ENCODE measurements around the gene PLPP7. TPM values are rescaled to one million over a fixed set of nuclear protein-coding genes. Genes with fewer than 3 reads are reported as not detected.

PLPP7 gene
- total RNA-seq, 1 donor from 2014 or later = 34.4 TPM

DNA sequence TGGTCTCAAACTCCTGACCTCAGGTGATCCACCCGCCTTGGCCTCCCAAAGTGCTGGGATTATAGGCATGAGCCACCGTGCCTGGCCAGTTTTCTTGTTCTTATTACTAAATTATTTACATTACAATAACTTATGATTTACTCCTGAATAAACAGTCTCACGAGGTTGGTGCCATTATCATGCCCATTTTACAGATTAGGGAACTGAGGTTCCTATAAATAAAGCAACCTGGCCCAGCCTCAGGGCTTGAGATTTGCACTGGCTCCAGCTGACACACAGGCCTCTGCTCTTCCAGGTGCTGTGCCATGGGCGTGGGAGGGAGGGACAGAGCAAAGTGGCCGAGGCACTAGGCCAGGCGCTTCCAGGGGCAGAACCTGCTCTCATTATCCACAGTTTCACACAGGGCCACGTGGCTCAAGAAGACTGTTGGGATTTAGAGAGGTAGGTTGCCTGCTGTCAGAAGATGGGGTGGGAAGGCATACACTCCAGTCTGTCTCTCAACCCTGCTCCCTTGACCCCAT is 2.3 kb downstream of the PLPP7 start:
- Histone ChIP-seq H3K36me3 (ENCODE audit: control insufficient read depth in 3 of 3, insufficient read depth in 3 of 3, low read length in 3 of 3) (peaks cover 27 to 28% (median 28%) of the 10 kb centered on the region in 3 donors), H3K9me3 (ENCODE audit: control insufficient read depth in 3 of 3, low read length in 3 of 3) (no peaks in the 10 kb centered on the region), H3K4me1 (ENCODE audit: control insufficient read depth in 3 of 3, insufficient read depth in 3 of 3, low read length in 3 of 3) (peaks cover 63 to 83% (median 81%) of the 10 kb centered on the region in 3 donors), H3K27ac (ENCODE audit: low read depth, low read length) (peak overlapping the region; percentile 8), H3K4me3 (ENCODE audit: low read length in 3 of 3) (peak overlapping the region; percentile 60 to 92 (median 79)), H3K9ac (ENCODE audit: low read depth in 1 of 3, low read length in 3 of 3) (peak overlapping the region; percentile 40 to 99 (median 44)), H3K27me3 (ENCODE audit: control insufficient read depth in 3 of 3, insufficient read depth in 3 of 3, low read length in 3 of 3) (no peaks in the 10 kb centered on the region)

DNA sequence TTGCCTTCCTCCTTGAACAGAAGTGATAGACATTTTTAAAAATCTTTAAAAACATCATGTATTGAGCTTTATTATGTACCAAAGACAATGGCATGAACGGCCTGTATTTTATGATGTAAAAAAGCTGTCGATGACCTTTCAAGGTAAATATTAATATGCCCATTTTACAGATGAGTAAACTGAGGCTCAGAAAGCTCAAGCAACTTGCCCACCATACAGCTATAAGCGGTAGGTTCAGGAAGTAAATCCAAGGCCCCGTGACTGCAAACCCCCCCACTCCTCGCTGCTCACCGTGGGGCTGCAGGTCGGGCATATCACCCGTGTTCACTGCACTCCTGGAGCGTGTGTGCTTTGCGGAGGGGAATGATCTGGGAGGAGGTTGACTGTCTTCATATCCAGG is 3.4 kb downstream of the PLPP7 start:
- peak overlapping the region; percentile 4 for H3K27ac ChIP-seq (ENCODE audit: low read depth, low read length)
- H3K36me3 ChIP-seq (ENCODE audit: control insufficient read depth in 3 of 3, insufficient read depth in 3 of 3, low read length in 3 of 3) = peaks cover 27 to 30% (median 28%) of the 10 kb centered on the region in 3 donors
- H3K9ac ChIP-seq (ENCODE audit: low read depth in 1 of 3, low read length in 3 of 3) = peak overlapping the region; percentile 40 to 99 (median 47)
- H3K4me1 ChIP-seq (ENCODE audit: control insufficient read depth in 3 of 3, insufficient read depth in 3 of 3, low read length in 3 of 3) = peaks cover 62 to 82% (median 81%) of the 10 kb centered on the region in 3 donors
- no peaks in the 10 kb centered on the region for H3K9me3 ChIP-seq (ENCODE audit: control insufficient read depth in 3 of 3, low read length in 3 of 3)
- no peaks in the 10 kb centered on the region for H3K27me3 ChIP-seq (ENCODE audit: control insufficient read depth in 3 of 3, insufficient read depth in 3 of 3, low read length in 3 of 3)
- H3K4me3 ChIP-seq (ENCODE audit: low read length in 3 of 3) = peak overlapping the region; percentile 10 to 69 (median 45)

DNA sequence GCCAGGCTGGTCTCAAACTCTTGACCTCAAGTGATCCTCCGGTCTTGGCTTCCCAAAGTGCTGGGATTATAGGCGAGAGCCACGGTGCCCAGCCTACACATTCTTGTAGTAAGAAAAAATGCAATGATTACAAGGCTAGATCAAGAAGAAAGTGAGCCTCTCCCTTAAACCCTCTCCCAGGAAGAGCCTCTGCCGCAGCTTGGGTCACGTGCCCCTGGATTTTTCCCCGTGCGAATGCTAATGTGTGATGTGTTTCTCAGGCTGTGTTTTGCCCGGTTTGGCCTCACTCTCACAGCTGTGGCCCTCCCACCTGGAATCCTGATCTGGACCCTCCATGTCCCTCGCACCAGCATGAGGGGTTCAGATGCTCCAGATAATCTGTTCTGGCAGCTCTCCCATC is 6.9 kb downstream of the PLPP7 start:
- Histone ChIP-seq H3K36me3 (ENCODE audit: control insufficient read depth in 3 of 3, insufficient read depth in 3 of 3, low read length in 3 of 3) (peaks cover 21 to 31% (median 27%) of the 10 kb centered on the region in 3 donors), H3K27ac (ENCODE audit: low read depth, low read length) (peak overlapping the region; percentile 80), H3K27me3 (ENCODE audit: control insufficient read depth in 3 of 3, insufficient read depth in 3 of 3, low read length in 3 of 3) (no peaks in the 10 kb centered on the region), H3K9me3 (ENCODE audit: control insufficient read depth in 3 of 3, low read length in 3 of 3) (no peaks in the 10 kb centered on the region), H3K4me3 (ENCODE audit: low read length in 3 of 3) (peak overlapping the region in 1 of 3 donors; percentile 13), H3K4me1 (ENCODE audit: control insufficient read depth in 3 of 3, insufficient read depth in 3 of 3, low read length in 3 of 3) (peaks cover 69 to 89% (median 86%) of the 10 kb centered on the region in 3 donors), H3K9ac (ENCODE audit: low read depth in 1 of 3, low read length in 3 of 3) (peak overlapping the region; percentile 40 to 77 (median 73))

DNA sequence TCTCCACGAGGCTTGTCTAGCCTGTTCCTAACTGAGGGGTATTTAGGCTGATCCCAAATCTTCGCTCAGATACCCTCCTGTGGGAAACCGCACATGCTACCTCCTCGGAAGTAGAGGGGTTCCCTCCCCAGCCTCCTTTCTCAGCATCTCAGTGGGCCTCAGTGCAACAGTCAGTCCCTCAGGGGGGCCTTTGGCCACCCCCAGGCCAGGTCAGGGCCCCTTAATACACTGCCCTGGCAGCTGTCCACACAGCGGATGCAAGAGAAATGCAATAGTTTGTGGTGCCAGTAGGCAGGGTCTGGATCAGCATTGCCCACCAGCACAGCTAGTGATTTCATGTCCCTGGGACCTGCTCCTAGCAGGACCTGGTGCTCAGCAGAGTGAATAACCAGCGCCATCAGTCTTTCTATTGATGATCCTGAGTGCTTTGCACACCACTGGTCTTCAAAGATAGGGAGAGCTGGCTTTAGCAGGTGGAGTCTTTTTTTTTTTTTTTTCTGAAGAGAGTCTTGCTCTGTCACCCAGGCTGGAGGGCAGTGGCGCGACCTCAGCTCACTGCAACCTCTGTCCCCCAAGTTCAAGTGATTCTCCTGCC is 7.5 kb downstream of the PLPP7 start:
- Histone ChIP-seq H3K9me3 (ENCODE audit: control insufficient read depth in 3 of 3, low read length in 3 of 3) (no peaks in the 10 kb centered on the region), H3K27me3 (ENCODE audit: control insufficient read depth in 3 of 3, insufficient read depth in 3 of 3, low read length in 3 of 3) (no peaks in the 10 kb centered on the region), H3K36me3 (ENCODE audit: control insufficient read depth in 3 of 3, insufficient read depth in 3 of 3, low read length in 3 of 3) (peaks cover 18 to 29% (median 22%) of the 10 kb centered on the region in 3 donors), H3K27ac (ENCODE audit: low read depth, low read length) (peak overlapping the region; percentile 80), H3K9ac (ENCODE audit: low read depth in 1 of 3, low read length in 3 of 3) (peak overlapping the region; percentile 40 to 77 (median 73)), H3K4me1 (ENCODE audit: control insufficient read depth in 3 of 3, insufficient read depth in 3 of 3, low read length in 3 of 3) (peaks cover 67 to 89% (median 85%) of the 10 kb centered on the region in 3 donors), H3K4me3 (ENCODE audit: low read length in 3 of 3) (peak overlapping the region in 1 of 3 donors; percentile 45)

DNA sequence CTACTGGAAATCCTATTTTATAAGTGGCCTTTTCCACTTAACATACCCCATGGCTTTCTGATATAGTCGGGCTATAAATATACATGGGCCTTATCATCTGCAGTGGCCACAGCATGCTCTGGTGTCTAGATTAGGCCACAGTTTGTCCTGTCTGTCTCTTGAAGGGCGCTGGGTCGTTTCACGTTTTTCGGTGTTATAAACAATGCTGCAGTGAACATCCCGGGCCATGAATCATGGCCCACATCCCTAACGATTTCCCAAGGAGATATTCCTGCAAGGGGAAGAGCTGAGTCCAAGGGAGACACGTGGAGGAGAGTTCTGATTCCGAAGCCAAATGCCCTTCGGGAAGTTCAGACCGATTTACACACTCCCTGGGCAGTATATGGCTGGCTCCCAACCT is 8.4 kb downstream of the PLPP7 start:
- H3K27me3 ChIP-seq (ENCODE audit: control insufficient read depth in 3 of 3, insufficient read depth in 3 of 3, low read length in 3 of 3) = no peaks in the 10 kb centered on the region
- H3K4me1 ChIP-seq (ENCODE audit: control insufficient read depth in 3 of 3, insufficient read depth in 3 of 3, low read length in 3 of 3) = peaks cover 65 to 89% (median 85%) of the 10 kb centered on the region in 3 donors
- H3K9me3 ChIP-seq (ENCODE audit: control insufficient read depth in 3 of 3, low read length in 3 of 3) = no peaks in the 10 kb centered on the region
- H3K36me3 ChIP-seq (ENCODE audit: control insufficient read depth in 3 of 3, insufficient read depth in 3 of 3, low read length in 3 of 3) = peaks cover 12 to 20% (median 16%) of the 10 kb centered on the region in 3 donors
- peak overlapping the region; percentile 45 to 74 (median 59) for H3K9ac ChIP-seq (ENCODE audit: low read depth in 1 of 3, low read length in 3 of 3)
- no peak overlapping the region for H3K4me3 ChIP-seq (ENCODE audit: low read length in 3 of 3)
- peak overlapping the region; percentile 80 for H3K27ac ChIP-seq (ENCODE audit: low read depth, low read length)

DNA sequence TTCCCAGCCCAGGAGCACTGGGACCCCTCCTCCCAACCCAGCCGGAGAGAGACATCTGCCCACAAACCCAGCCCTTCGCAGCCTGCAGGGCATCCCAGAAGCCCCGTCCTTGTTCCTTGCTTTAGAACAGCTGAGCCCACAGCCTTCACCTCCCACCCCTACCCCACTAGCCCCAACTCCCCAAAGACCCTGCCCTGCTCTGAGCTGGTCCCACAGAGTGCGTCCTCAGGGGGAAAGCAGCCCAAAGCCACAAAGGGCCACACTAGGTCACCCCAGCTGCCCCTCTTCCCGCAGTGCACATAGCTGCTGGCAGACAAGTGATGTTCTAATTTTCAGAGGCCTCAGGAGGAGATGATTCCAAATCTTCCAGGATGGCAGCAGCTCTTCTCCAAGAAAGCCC is 8.8 kb downstream of the PLPP7 start:
- H3K27ac ChIP-seq (ENCODE audit: low read depth, low read length) = peak overlapping the region; percentile 80
- no peaks in the 10 kb centered on the region for H3K9me3 ChIP-seq (ENCODE audit: control insufficient read depth in 3 of 3, low read length in 3 of 3)
- peaks cover 8 to 17% (median 16%) of the 10 kb centered on the region in 3 donors for H3K36me3 ChIP-seq (ENCODE audit: control insufficient read depth in 3 of 3, insufficient read depth in 3 of 3, low read length in 3 of 3)
- H3K4me1 ChIP-seq (ENCODE audit: control insufficient read depth in 3 of 3, insufficient read depth in 3 of 3, low read length in 3 of 3) = peaks cover 63 to 86% (median 83%) of the 10 kb centered on the region in 3 donors
- no peak overlapping the region for H3K4me3 ChIP-seq (ENCODE audit: low read length in 3 of 3)
- no peaks in the 10 kb centered on the region for H3K27me3 ChIP-seq (ENCODE audit: control insufficient read depth in 3 of 3, insufficient read depth in 3 of 3, low read length in 3 of 3)
- peak overlapping the region in 2 of 3 donors; percentile 68 to 74 for H3K9ac ChIP-seq (ENCODE audit: low read depth in 1 of 3, low read length in 3 of 3)

DNA sequence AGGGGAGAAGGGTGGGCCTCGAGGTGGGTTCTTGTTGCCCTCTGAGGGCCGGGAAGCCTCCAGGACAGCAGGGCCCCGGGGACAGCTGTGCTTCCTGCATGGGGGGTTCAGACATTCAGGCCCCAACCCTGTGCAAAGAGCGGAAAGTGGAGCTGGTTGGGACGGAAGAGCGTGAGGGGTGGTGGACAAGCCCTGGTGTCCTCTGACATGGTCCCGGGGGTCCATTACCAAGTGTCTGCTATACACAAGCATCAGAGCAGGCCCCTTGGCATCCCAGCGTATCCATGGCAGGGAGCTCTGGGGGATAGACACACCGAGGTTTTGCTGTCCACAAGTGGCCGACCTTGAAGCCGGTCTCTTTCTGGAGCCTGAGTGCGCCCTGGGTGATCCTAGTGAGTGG is 9.3 kb downstream of the PLPP7 start:
- Histone ChIP-seq H3K9ac (ENCODE audit: low read depth in 1 of 3, low read length in 3 of 3) (peak overlapping the region in 2 of 3 donors; percentile 68 to 74), H3K4me3 (ENCODE audit: low read length in 3 of 3) (peak overlapping the region in 1 of 3 donors; percentile 36), H3K27me3 (ENCODE audit: control insufficient read depth in 3 of 3, insufficient read depth in 3 of 3, low read length in 3 of 3) (no peaks in the 10 kb centered on the region), H3K9me3 (ENCODE audit: control insufficient read depth in 3 of 3, low read length in 3 of 3) (no peaks in the 10 kb centered on the region), H3K27ac (ENCODE audit: low read depth, low read length) (peak overlapping the region; percentile 80), H3K36me3 (ENCODE audit: control insufficient read depth in 3 of 3, insufficient read depth in 3 of 3, low read length in 3 of 3) (peaks cover 10 to 15% (median 13%) of the 10 kb centered on the region in 3 donors), H3K4me1 (ENCODE audit: control insufficient read depth in 3 of 3, insufficient read depth in 3 of 3, low read length in 3 of 3) (peaks cover 63 to 86% (median 82%) of the 10 kb centered on the region in 3 donors)

DNA sequence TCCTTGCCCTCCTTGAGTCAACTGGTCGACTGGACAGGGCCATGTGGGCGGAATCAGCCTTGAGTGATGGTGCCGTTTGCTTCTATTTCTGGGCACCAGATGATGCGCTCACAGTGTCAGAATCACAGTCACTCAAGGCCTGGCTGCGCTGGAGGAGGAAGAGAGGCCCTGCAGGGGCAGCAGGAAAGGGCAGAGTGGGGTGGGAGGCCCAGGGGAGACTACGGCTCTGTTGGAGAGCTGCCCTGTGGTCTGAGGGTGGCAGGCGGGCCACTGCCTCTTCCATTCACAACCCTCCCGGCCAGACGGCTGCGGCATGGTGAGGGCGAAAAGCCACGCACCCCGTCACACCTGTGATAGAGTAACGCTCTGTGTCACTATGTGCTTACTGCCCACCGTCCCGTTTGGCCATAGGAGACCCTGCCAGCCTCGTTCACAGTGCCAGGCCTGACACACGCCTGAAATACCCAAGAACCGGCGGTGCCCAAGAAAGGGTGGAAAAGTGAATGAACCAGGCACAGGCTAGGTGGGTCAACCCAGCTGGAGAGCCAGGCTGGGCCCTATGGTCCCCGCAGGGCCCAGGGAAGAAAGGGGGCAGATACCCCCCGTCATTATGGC is 9.9 kb downstream of the PLPP7 start:
- H3K4me3 ChIP-seq (ENCODE audit: low read length in 3 of 3) = peak overlapping the region in 2 of 3 donors; percentile 3 to 49
- peak overlapping the region; percentile 80 for H3K27ac ChIP-seq (ENCODE audit: low read depth, low read length)
- H3K9ac ChIP-seq (ENCODE audit: low read depth in 1 of 3, low read length in 3 of 3) = peak overlapping the region; percentile 68 to 76 (median 68)
- H3K9me3 ChIP-seq (ENCODE audit: control insufficient read depth in 3 of 3, low read length in 3 of 3) = no peaks in the 10 kb centered on the region
- H3K27me3 ChIP-seq (ENCODE audit: control insufficient read depth in 3 of 3, insufficient read depth in 3 of 3, low read length in 3 of 3) = no peaks in the 10 kb centered on the region
- H3K36me3 ChIP-seq (ENCODE audit: control insufficient read depth in 3 of 3, insufficient read depth in 3 of 3, low read length in 3 of 3) = peaks cover 6 to 9% (median 7%) of the 10 kb centered on the region in 3 donors
- H3K4me1 ChIP-seq (ENCODE audit: control insufficient read depth in 3 of 3, insufficient read depth in 3 of 3, low read length in 3 of 3) = peaks cover 59 to 86% (median 78%) of the 10 kb centered on the region in 3 donors

DNA sequence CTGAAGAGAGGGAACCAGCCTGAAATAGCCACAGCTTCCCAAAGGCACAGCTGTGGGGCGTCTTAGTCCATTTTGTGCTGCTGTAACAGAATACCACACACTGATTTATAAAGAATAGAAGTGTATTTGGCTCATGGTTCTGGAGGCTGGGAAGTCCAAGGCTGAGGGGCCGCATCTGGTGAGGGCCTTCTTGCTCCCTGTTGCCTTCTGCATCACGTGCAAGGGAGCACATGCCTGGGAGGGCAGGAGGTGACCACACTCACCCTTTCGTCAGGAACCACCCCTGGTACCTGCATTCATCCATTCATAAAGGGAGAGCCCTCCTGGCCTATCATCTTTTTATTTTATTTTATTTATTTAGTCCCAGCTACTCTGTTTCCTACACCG is 10.4 kb downstream of the PLPP7 start:
- Histone ChIP-seq H3K9ac (ENCODE audit: low read depth in 1 of 3, low read length in 3 of 3) (peak overlapping the region; percentile 30 to 76 (median 68)), H3K36me3 (ENCODE audit: control insufficient read depth in 3 of 3, insufficient read depth in 3 of 3, low read length in 3 of 3) (peaks cover 8 to 11% (median 9%) of the 10 kb centered on the region in 3 donors), H3K27me3 (ENCODE audit: control insufficient read depth in 3 of 3, insufficient read depth in 3 of 3, low read length in 3 of 3) (no peaks in the 10 kb centered on the region), H3K4me3 (ENCODE audit: low read length in 3 of 3) (peak overlapping the region in 1 of 3 donors; percentile 49), H3K9me3 (ENCODE audit: control insufficient read depth in 3 of 3, low read length in 3 of 3) (no peaks in the 10 kb centered on the region), H3K4me1 (ENCODE audit: control insufficient read depth in 3 of 3, insufficient read depth in 3 of 3, low read length in 3 of 3) (peaks cover 59 to 84% (median 79%) of the 10 kb centered on the region in 3 donors), H3K27ac (ENCODE audit: low read depth, low read length) (peak overlapping the region; percentile 80)

DNA sequence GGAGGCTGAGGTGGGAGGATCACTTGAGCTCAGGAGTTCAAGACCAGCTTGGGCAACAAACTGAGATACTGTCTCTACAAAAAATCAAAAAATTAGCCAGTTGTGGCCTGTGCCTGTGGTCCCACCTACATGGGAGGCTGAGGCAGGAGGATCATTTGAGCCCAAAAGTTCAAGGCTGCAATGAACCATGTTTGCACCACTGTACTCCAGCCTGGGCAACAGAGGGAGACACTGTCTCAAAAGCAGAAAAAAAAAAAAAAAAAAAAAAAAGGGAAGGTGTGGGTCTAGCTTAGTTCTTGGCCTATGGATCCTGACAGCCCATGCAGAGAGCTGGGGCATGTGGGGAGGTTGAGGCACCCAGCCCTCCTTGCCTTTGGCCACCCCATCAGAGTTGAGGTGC is 10.9 kb downstream of the PLPP7 start:
- Histone ChIP-seq H3K9me3 (ENCODE audit: control insufficient read depth in 3 of 3, low read length in 3 of 3) (no peaks in the 10 kb centered on the region), H3K36me3 (ENCODE audit: control insufficient read depth in 3 of 3, insufficient read depth in 3 of 3, low read length in 3 of 3) (peaks cover 8 to 11% (median 9%) of the 10 kb centered on the region in 3 donors), H3K27me3 (ENCODE audit: control insufficient read depth in 3 of 3, insufficient read depth in 3 of 3, low read length in 3 of 3) (no peaks in the 10 kb centered on the region), H3K4me3 (ENCODE audit: low read length in 3 of 3) (no peak overlapping the region), H3K9ac (ENCODE audit: low read depth in 1 of 3, low read length in 3 of 3) (no peak overlapping the region), H3K27ac (ENCODE audit: low read depth, low read length) (no peak overlapping the region), H3K4me1 (ENCODE audit: control insufficient read depth in 3 of 3, insufficient read depth in 3 of 3, low read length in 3 of 3) (peaks cover 59 to 83% (median 79%) of the 10 kb centered on the region in 3 donors)
